ENCODE data around the gene FMO3. TPM values are rescaled to one million over a fixed set of nuclear protein-coding genes. Genes with fewer than 3 reads are reported as not detected.

FMO3 gene
- total and polyA plus RNA-seq, 8 donors = 0.55 to 7.0 (median 2.1) TPM

GRCh38 chr1:171126504-171126903 lies 35.8 kb downstream of the FMO3 start:
- intact Hi-C loops (cut with DNase I; ENCODE audit: low total_unique reads) = no loop called here
- H3K4me1 ChIP-seq = peaks cover 6 to 39% (median 28%) of the 10 kb centered on the region in 4 donors
- H3K36me3 ChIP-seq = no peaks in the 10 kb centered on the region
- WGBS, 5 donors = 49 to 60% (median 56%) methylated on average over 4 of the region's 4 CpGs
- H3K4me3 ChIP-seq = no peak overlapping the region
- H3K27ac ChIP-seq = peak overlapping the region in 3 of 5 donors; percentile 9 to 54 (median 36)
- peak in 1 of 3 donors; percentile 4 for TF ChIP-seq POLR2AphosphoS5 (IDR thresholded peaks at IDR 0.05)
- TF ChIP-seq, protein P1, sequence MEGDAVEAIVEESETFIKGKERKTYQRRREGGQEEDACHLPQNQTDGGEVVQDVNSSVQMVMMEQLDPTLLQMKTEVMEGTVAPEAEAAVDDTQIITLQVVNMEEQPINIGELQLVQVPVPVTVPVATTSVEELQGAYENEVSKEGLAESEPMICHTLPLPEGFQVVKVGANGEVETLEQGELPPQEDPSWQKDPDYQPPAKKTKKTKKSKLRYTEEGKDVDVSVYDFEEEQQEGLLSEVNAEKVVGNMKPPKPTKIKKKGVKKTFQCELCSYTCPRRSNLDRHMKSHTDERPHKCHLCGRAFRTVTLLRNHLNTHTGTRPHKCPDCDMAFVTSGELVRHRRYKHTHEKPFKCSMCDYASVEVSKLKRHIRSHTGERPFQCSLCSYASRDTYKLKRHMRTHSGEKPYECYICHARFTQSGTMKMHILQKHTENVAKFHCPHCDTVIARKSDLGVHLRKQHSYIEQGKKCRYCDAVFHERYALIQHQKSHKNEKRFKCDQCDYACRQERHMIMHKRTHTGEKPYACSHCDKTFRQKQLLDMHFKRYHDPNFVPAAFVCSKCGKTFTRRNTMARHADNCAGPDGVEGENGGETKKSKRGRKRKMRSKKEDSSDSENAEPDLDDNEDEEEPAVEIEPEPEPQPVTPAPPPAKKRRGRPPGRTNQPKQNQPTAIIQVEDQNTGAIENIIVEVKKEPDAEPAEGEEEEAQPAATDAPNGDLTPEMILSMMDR (IDR thresholded peaks at IDR 0.05) = no peak
- TF ChIP-seq EP300 (IDR thresholded peaks at IDR 0.05) = no peak
- no peak for TF ChIP-seq POLR2A (IDR thresholded peaks at IDR 0.05)
- peaks cover 0 to 3% (median 0%) of the 10 kb centered on the region in 4 donors for H3K9me3 ChIP-seq
- peak in 1 of 2 donors; percentile 76 for DNase-seq
- no peaks in the 10 kb centered on the region for H3K27me3 ChIP-seq

- H3K4me3 ChIP-seq = no peak overlapping the region
- H3K9me3 ChIP-seq = peaks cover 0 to 3% (median 0%) of the 10 kb centered on the region in 4 donors
- TF ChIP-seq, protein P1 (IDR thresholded peaks at IDR 0.05) = no peak
- no peak for TF ChIP-seq POLR2AphosphoS5 (IDR thresholded peaks at IDR 0.05)
- no peak for TF ChIP-seq POLR2A (IDR thresholded peaks at IDR 0.05)
- no peak for TF ChIP-seq EP300 (IDR thresholded peaks at IDR 0.05)
- 31 to 57% (median 36%) methylated on average over 1 of the region's 1 CpG for WGBS, 5 donors
- H3K27ac ChIP-seq = peak overlapping the region in 3 of 5 donors; percentile 9 to 54 (median 36)
- no peaks in the 10 kb centered on the region for H3K27me3 ChIP-seq
- no peaks in the 10 kb centered on the region for H3K36me3 ChIP-seq
- intact Hi-C loops (cut with DNase I; ENCODE audit: low total_unique reads) = no loop called here
- DNase-seq = no peak
- H3K4me1 ChIP-seq = peaks cover 6 to 39% (median 28%) of the 10 kb centered on the region in 4 donors
These were observed 36.4 kb downstream of the FMO3 start for GRCh38 chr1:171127099-171127498.

- Histone ChIP-seq H3K9me3 (peaks cover 0 to 3% (median 0%) of the 10 kb centered on the region in 4 donors), H3K36me3 (no peaks in the 10 kb centered on the region), H3K4me1 (peaks cover 6 to 35% (median 27%) of the 10 kb centered on the region in 4 donors), H3K27ac (peak overlapping the region in 3 of 5 donors; percentile 4 to 54 (median 21)), H3K4me3 (no peak overlapping the region), H3K27me3 (no peaks in the 10 kb centered on the region)
- intact Hi-C loops (cut with DNase I; ENCODE audit: low total_unique reads) = no loop called here
- DNase-seq = no peak
- TF ChIP-seq POLR2A (IDR thresholded peaks at IDR 0.05) (no peak), POLR2AphosphoS5 (IDR thresholded peaks at IDR 0.05) (no peak), EP300 (IDR thresholded peaks at IDR 0.05) (no peak)
- TF ChIP-seq, protein P1 (IDR thresholded peaks at IDR 0.05) = no peak
- 9 to 44% (median 17%) methylated on average over 2 of the region's 2 CpGs for WGBS, 5 donors
These were observed 36.8 kb downstream of the FMO3 start for GRCh38 chr1:171127501-171127900.

- DNase-seq = no peak
- intact Hi-C loops (cut with DNase I; ENCODE audit: low total_unique reads) = no loop called here
- TF ChIP-seq, protein P1 (IDR thresholded peaks at IDR 0.05) = no peak
- TF ChIP-seq POLR2A (IDR thresholded peaks at IDR 0.05) (no peak), EP300 (IDR thresholded peaks at IDR 0.05) (no peak), POLR2AphosphoS5 (IDR thresholded peaks at IDR 0.05) (no peak)
- H3K36me3 ChIP-seq = no peaks in the 10 kb centered on the region
- H3K4me1 ChIP-seq = peaks cover 0 to 25% (median 18%) of the 10 kb centered on the region in 4 donors
- no peak overlapping the region for H3K4me3 ChIP-seq
- H3K27me3 ChIP-seq = no peaks in the 10 kb centered on the region
- peaks cover 0 to 3% (median 0%) of the 10 kb centered on the region in 4 donors for H3K9me3 ChIP-seq
- peak overlapping the region in 3 of 5 donors; percentile 4 to 54 (median 21) for H3K27ac ChIP-seq
These were observed 37.8 kb downstream of the FMO3 start for GRCh38 chr1:171128463-171128862.
